HepG2 (cell line): ENCODE results near the gene S1PR2. TPM values are rescaled to one million over a fixed set of nuclear protein-coding genes. Genes with fewer than 3 reads are reported as not detected.

Source experiments
- CTCF ChIP-seq: sonication (generic); formaldehyde crosslinking; IDR thresholded peaks from 2 replicates; pipeline ENCODE4 v1.5.0; 2020; ENCODE audit warnings: mild to moderate bottlenecking, missing genetic modification reagents, moderate library complexity
- HNF4G ChIP-seq, 2 experiments: sonication (generic) in 1 of 2; formaldehyde crosslinking in 1 of 2; IDR thresholded peaks; 2 replicates each; pipeline versions ENCODE4 v1.4.0 to v1.6.1; 2011 to 2020; ENCODE audit warnings: borderline replicate concordance in 2 of 2, low read depth in 2 of 2, mild to moderate bottlenecking in 2 of 2, low read length in 1 of 2, missing genetic modification reagents in 1 of 2, moderate library complexity in 1 of 2
- HNRNPL ChIP-seq: fragments of 200-400 bp; formaldehyde crosslinking; IDR thresholded peaks from 2 replicates; pipeline ENCODE4 v1.6.1; 2017; ENCODE audit warnings: mild to moderate bottlenecking, low read depth, low read length
- IKZF5 ChIP-seq: IDR thresholded peaks from 2 replicates; pipeline ENCODE4 v1.6.1; 2018; ENCODE audit warnings: missing genetic modification reagents, mild to moderate bottlenecking, missing compliant biosample characterization
- MYNN ChIP-seq: sonication (generic); formaldehyde crosslinking; IDR thresholded peaks from 2 replicates; pipeline ENCODE4 v1.4.0; 2020; ENCODE audit warnings: mild to moderate bottlenecking, low read depth, missing genetic modification reagents
- PTBP1 ChIP-seq: fragments of 200-400 bp; formaldehyde crosslinking; IDR thresholded peaks from 2 replicates; pipeline ENCODE4 v1.6.1; 2018; ENCODE audit warnings: low read length, low read depth; ENCODE audit not compliant: poor library complexity, severe bottlenecking
- RBFOX2 ChIP-seq: fragments of 200-400 bp; formaldehyde crosslinking; IDR thresholded peaks from 2 replicates; pipeline ENCODE4 v1.6.1; 2017; ENCODE audit warnings: low read depth, mild to moderate bottlenecking, low read length
- SOX6 ChIP-seq, 2 experiments: fragments of 450-650 bp in 1 of 2; sonication (generic) in 1 of 2; formaldehyde crosslinking in 1 of 2; IDR thresholded peaks; 2 replicates each; pipeline versions ENCODE4 v1.4.0 to v1.6.1; 2017 to 2020; ENCODE audit warnings: antibody characterized with exemption in 1 of 2, mild to moderate bottlenecking in 1 of 2, missing genetic modification reagents in 1 of 2
- XRCC5 ChIP-seq: fragments of 200-400 bp; formaldehyde crosslinking; optimal IDR thresholded peaks from 2 replicates; pipeline ENCODE3; 2017; ENCODE audit warnings: mild to moderate bottlenecking, low read length
- polyA plus RNA-seq, 8 experiments: library from polyadenylated mRNA; depleted of rRNA in 3 of 8; stranded (reverse) in 7 of 8; unstranded in 1 of 8; fragments of >200 nt; fragmentation: Illumina TruSeq in 4 of 8; extraction: Trizol in 4 of 8; gene quantifications; 2 replicates each; pipeline versions ENCODE4 v1.2.1 to v1.2.3, GENCODE V29; 2011 to 2016; ENCODE audit warnings: low read depth in 4 of 8, missing spikeins in 1 of 8, mixed read lengths in 1 of 8; ENCODE audit not compliant: insufficient read depth in 1 of 8
- total RNA-seq, 5 experiments: library from RNA; depleted of rRNA; stranded (reverse); fragments of >200 nt; fragmentation: Illumina TruSeq; extraction: Trizol; gene quantifications; 2 replicates each; pipeline ENCODE4 v1.2.3, GENCODE V29; 2016; ENCODE audit warnings: low read depth in 1 of 5
- TF ChIP-seq, protein P1 (sequence below): sonication (generic); formaldehyde crosslinking; conservative IDR thresholded peaks from 2 replicates; pipeline ENCODE4 v1.8.0; 2022; ENCODE audit warnings: low read depth, missing genetic modification reagents
- TF ChIP-seq, protein P2 (sequence below): sonication (generic); formaldehyde crosslinking; IDR thresholded peaks from 2 replicates; pipeline ENCODE4 v1.5.1; 2020; ENCODE audit warnings: mild to moderate bottlenecking, moderate library complexity, missing genetic modification reagents
- TF ChIP-seq, protein P3 (sequence below): sonication (generic); formaldehyde crosslinking; IDR thresholded peaks from 2 replicates; pipeline ENCODE4 v1.4.0; 2020; ENCODE audit warnings: missing genetic modification reagents

The S1PR2 gene
- total and polyA plus RNA-seq, 2 of the 13 experiments (the other 11 are each of a cell fraction or from before 2014, with no cell fraction given) = 0.91 to 1.3 TPM

GRCh38 chr19:10259162-10259905 is 28.2 kb upstream of the S1PR2 start (continued):
- TF ChIP-seq PTBP1 (peak; percentile 22), IKZF5 (CRISPR knock-in tag) (0 out of 2 replicates have a peak, but pooled peaks have one; percentile 33), CTCF (peak; percentile 82), HNF4G (IDR thresholded peaks at IDR 0.05; ENCODE audit: borderline replicate concordance, low read depth, low read length) (no peak), HNF4G (CRISPR knock-in tag; IDR thresholded peaks at IDR 0.05; ENCODE audit: borderline replicate concordance, low read depth) (no peak), SOX6 (IDR thresholded peaks at IDR 0.05) (no peak), SOX6 (CRISPR knock-in tag; IDR thresholded peaks at IDR 0.05) (0 out of 2 replicates have a peak, but pooled peaks have one; percentile 19), XRCC5 (peak; percentile 62), RBFOX2 (0 out of 2 replicates have a peak, but pooled peaks have one; percentile 43), MYNN (CRISPR knock-in tag) (no peak), HNRNPL (0 out of 2 replicates have a peak, but pooled peaks have one; percentile 20)
- TF ChIP-seq, protein P1, sequence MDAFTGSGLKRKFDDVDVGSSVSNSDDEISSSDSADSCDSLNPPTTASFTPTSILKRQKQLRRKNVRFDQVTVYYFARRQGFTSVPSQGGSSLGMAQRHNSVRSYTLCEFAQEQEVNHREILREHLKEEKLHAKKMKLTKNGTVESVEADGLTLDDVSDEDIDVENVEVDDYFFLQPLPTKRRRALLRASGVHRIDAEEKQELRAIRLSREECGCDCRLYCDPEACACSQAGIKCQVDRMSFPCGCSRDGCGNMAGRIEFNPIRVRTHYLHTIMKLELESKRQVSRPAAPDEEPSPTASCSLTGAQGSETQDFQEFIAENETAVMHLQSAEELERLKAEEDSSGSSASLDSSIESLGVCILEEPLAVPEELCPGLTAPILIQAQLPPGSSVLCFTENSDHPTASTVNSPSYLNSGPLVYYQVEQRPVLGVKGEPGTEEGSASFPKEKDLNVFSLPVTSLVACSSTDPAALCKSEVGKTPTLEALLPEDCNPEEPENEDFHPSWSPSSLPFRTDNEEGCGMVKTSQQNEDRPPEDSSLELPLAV (CRISPR knock-in tag) = no peak
- TF ChIP-seq, protein P2, sequence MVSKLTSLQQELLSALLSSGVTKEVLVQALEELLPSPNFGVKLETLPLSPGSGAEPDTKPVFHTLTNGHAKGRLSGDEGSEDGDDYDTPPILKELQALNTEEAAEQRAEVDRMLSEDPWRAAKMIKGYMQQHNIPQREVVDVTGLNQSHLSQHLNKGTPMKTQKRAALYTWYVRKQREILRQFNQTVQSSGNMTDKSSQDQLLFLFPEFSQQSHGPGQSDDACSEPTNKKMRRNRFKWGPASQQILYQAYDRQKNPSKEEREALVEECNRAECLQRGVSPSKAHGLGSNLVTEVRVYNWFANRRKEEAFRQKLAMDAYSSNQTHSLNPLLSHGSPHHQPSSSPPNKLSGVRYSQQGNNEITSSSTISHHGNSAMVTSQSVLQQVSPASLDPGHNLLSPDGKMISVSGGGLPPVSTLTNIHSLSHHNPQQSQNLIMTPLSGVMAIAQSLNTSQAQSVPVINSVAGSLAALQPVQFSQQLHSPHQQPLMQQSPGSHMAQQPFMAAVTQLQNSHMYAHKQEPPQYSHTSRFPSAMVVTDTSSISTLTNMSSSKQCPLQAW (CRISPR knock-in tag) = 0 out of 2 replicates have a peak, but pooled peaks have one; percentile 43
- TF ChIP-seq, protein P3, sequence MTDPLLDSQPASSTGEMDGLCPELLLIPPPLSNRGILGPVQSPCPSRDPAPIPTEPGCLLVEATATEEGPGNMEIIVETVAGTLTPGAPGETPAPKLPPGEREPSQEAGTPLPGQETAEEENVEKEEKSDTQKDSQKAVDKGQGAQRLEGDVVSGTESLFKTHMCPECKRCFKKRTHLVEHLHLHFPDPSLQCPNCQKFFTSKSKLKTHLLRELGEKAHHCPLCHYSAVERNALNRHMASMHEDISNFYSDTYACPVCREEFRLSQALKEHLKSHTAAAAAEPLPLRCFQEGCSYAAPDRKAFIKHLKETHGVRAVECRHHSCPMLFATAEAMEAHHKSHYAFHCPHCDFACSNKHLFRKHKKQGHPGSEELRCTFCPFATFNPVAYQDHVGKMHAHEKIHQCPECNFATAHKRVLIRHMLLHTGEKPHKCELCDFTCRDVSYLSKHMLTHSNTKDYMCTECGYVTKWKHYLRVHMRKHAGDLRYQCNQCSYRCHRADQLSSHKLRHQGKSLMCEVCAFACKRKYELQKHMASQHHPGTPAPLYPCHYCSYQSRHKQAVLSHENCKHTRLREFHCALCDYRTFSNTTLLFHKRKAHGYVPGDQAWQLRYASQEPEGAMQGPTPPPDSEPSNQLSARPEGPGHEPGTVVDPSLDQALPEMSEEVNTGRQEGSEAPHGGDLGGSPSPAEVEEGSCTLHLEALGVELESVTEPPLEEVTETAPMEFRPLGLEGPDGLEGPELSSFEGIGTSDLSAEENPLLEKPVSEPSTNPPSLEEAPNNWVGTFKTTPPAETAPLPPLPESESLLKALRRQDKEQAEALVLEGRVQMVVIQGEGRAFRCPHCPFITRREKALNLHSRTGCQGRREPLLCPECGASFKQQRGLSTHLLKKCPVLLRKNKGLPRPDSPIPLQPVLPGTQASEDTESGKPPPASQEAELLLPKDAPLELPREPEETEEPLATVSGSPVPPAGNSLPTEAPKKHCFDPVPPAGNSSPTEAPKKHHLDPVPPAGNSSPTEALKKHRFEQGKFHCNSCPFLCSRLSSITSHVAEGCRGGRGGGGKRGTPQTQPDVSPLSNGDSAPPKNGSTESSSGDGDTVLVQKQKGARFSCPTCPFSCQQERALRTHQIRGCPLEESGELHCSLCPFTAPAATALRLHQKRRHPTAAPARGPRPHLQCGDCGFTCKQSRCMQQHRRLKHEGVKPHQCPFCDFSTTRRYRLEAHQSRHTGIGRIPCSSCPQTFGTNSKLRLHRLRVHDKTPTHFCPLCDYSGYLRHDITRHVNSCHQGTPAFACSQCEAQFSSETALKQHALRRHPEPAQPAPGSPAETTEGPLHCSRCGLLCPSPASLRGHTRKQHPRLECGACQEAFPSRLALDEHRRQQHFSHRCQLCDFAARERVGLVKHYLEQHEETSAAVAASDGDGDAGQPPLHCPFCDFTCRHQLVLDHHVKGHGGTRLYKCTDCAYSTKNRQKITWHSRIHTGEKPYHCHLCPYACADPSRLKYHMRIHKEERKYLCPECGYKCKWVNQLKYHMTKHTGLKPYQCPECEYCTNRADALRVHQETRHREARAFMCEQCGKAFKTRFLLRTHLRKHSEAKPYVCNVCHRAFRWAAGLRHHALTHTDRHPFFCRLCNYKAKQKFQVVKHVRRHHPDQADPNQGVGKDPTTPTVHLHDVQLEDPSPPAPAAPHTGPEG (CRISPR knock-in tag) = no peak
